K562 (cell line): ENCODE results near the gene ZNRF1. TPM values are rescaled to one million over a fixed set of nuclear protein-coding genes. Genes with fewer than 3 reads are reported as not detected.
A peak's percentile ranks its signal among the peaks of the same experiment; 100 is the strongest.

Experiments used
- ARID2 ChIP-seq: fragments of 450-650 bp; IDR thresholded peaks from 2 replicates; pipeline ENCODE4 v1.6.1; 2017; ENCODE audit warnings: antibody characterized with exemption, mild to moderate bottlenecking
- ATF7 ChIP-seq: fragments of 450-650 bp; IDR thresholded peaks from 2 replicates; pipeline ENCODE4 v1.7.1; 2014; ENCODE audit warnings: mild to moderate bottlenecking, moderate library complexity
- FOXO4 ChIP-seq: fragments of 450-650 bp; formaldehyde crosslinking; IDR thresholded peaks from 2 replicates; pipeline ENCODE4 v1.4.0; 2020; ENCODE audit warnings: mild to moderate bottlenecking, moderate library complexity
- HMBOX1 ChIP-seq: sonication (generic); IDR thresholded peaks from 2 replicates; pipeline ENCODE4 v1.6.1; 2016
- IFI16 ChIP-seq: fragments of 250-450 bp; sonication (Bioruptor Pico); IDR thresholded peaks from 2 replicates; pipeline ENCODE4 v2.1.2; 2022; ENCODE audit warnings: mild to moderate bottlenecking, inconsistent platforms
- MCM7 ChIP-seq, 2 experiments: fragments of 450-650 bp; IDR thresholded peaks; 2 replicates each; pipeline ENCODE4 v1.6.1; 2016 to 2018
- MTA2 ChIP-seq: fragments of 450-650 bp; IDR thresholded peaks from 2 replicates; pipeline ENCODE4 v1.6.1; 2016; ENCODE audit warnings: low read depth
- NRF1 ChIP-seq, 2 experiments: fragments of 450-650 bp; IDR thresholded peaks in 1 of 2; conservative IDR thresholded peaks in 1 of 2; 2 replicates each; pipeline ENCODE4 v1.6.1; 2014; ENCODE audit warnings: mild to moderate bottlenecking in 2 of 2
- RFX7 ChIP-seq: fragments of 250-450 bp; sonication (Bioruptor Pico); IDR thresholded peaks from 2 replicates; pipeline ENCODE4 v1.5.1; 2021; ENCODE audit warnings: mild to moderate bottlenecking
- RNF219 ChIP-seq: fragments of 250-450 bp; sonication (Bioruptor Pico); IDR thresholded peaks from 2 replicates; pipeline ENCODE4 v1.5.0; 2022; ENCODE audit warnings: mild to moderate bottlenecking
- SRF ChIP-seq, 2 experiments: fragments of 250-450, 450-650 bp in 1 of 2; sonication (Bioruptor Pico) in 1 of 2; sonication (generic) in 1 of 2; formaldehyde crosslinking; IDR thresholded peaks; 2 replicates each; pipeline versions ENCODE4 v1.5.0 to v1.5.1; 2020 to 2022; ENCODE audit warnings: mild to moderate bottlenecking in 1 of 2, missing genetic modification reagents in 1 of 2
- TAF15 ChIP-seq: fragments of 200-400 bp; formaldehyde crosslinking; IDR thresholded peaks from 2 replicates; pipeline ENCODE4 v1.6.1; 2017; ENCODE audit warnings: mild to moderate bottlenecking, low read depth, low read length, moderate library complexity
- TRIM28 ChIP-seq: fragments of 450-650 bp; IDR thresholded peaks from 2 replicates; pipeline ENCODE4 v1.6.1; 2017
- WHSC1 ChIP-seq: IDR thresholded peaks from one replicate; pipeline ENCODE4 v1.6.1; 2012; ENCODE audit warnings: low read length, control low read depth, inconsistent platforms
- ZBTB34 ChIP-seq: fragments of 250-450 bp; sonication (Bioruptor Pico); IDR thresholded peaks from 2 replicates; pipeline ENCODE4 v1.8.0; 2021; ENCODE audit warnings: mild to moderate bottlenecking, moderate library complexity
- ZNF354B ChIP-seq: fragments of 250-450 bp; sonication (Bioruptor Pico); IDR thresholded peaks from 2 replicates; pipeline ENCODE4 v1.4.0; 2020
- ZNF518B ChIP-seq: fragments of 250-450 bp; sonication (Bioruptor Pico); IDR thresholded peaks from 2 replicates; pipeline ENCODE4 v1.5.0; 2021; ENCODE audit warnings: mild to moderate bottlenecking, moderate library complexity
- ZNF584 ChIP-seq: fragments of 200-800 bp; sonication (Bioruptor generic); IDR thresholded peaks from 2 replicates; pipeline ENCODE4 v1.6.1; 2016; ENCODE audit warnings: low read depth, mild to moderate bottlenecking, missing genetic modification characterization, missing compliant biosample characterization
- ZSCAN29 ChIP-seq: fragments of 450-650 bp; IDR thresholded peaks from 2 replicates; pipeline ENCODE4 v1.6.1; 2017
- polyA plus RNA-seq, 8 experiments: library from polyadenylated mRNA; depleted of rRNA in 4 of 8; stranded (reverse) in 5 of 8; unstranded in 3 of 8; fragments of >200 nt; fragmentation: Nextera tagmentation in 2 of 8; fragmentation: Illumina TruSeq in 1 of 8; extraction: Ambion mirVana in 2 of 8; extraction: Trizol in 1 of 8; gene quantifications; 2 replicates each; pipeline versions ENCODE4 v1.2.1 to v1.2.3, GENCODE V29; 2011 to 2014; ENCODE audit warnings: inconsistent platforms in 1 of 8, missing spikeins in 1 of 8
- total RNA-seq, 7 experiments: library from RNA; depleted of rRNA in 6 of 7; stranded (reverse); fragments of >200 nt in 6 of 7; fragmentation: Illumina TruSeq in 2 of 7; extraction: Trizol in 2 of 7; gene quantifications; 2 replicates each; pipeline versions ENCODE4 v1.2.1 to v1.2.3, GENCODE V29; 2011 to 2021; ENCODE audit warnings: low replicate concordance in 1 of 7

Gene ZNRF1
- total and polyA plus RNA-seq, 9 of the 15 experiments (the other 6 are each of a cell fraction or from before 2014, with no cell fraction given), result 9.5 to 37.7 (median 20.0) TPM

- TF ChIP-seq ZBTB34, result no peak
- no peak for TF ChIP-seq RNF219 (CRISPR knock-in tag)
- 0 out of 2 replicates have a peak, but pooled peaks have one; percentile 22 for TF ChIP-seq ZNF584
- TF ChIP-seq WHSC1, result no peak
- TF ChIP-seq HMBOX1, result no peak
- TF ChIP-seq ATF7, result no peak
- TF ChIP-seq MCM7 (IDR thresholded peaks at IDR 0.05), result no peak
- TF ChIP-seq SRF (CRISPR knock-in tag; IDR thresholded peaks at IDR 0.05), result no peak
- TF ChIP-seq FOXO4, result no peak
- no peak for TF ChIP-seq ZSCAN29
- TF ChIP-seq TRIM28, result no peak
- no peak for TF ChIP-seq MTA2
- TF ChIP-seq ZNF354B (CRISPR knock-in tag), result no peak
- no peak for TF ChIP-seq ARID2
- TF ChIP-seq TAF15, result no peak
- no peak for TF ChIP-seq NRF1 (conservative IDR thresholded peaks at IDR 0.05 in 1 of 2, IDR thresholded peaks at IDR 0.05 in 1 of 2)
- TF ChIP-seq RFX7 (CRISPR knock-in tag), result no peak
- TF ChIP-seq IFI16 (CRISPR knock-in tag), result no peak
- no peak for TF ChIP-seq ZNF518B
Observed at GRCh38 chr16:75042426-75043174, 43.8 kb downstream of the ZNRF1 start (continued).
